NB4 (cell line): ENCODE results near the gene FOXRED2.

Experiments used
- MAX ChIP-seq: IDR thresholded peaks from 2 replicates; pipeline ENCODE4 v1.6.1; 2011; ENCODE audit warnings: low read depth, low read length
- MYC ChIP-seq: IDR thresholded peaks from 2 replicates; pipeline ENCODE4 v1.6.1; 2011; ENCODE audit warnings: low read depth, low read length
- POLR2A ChIP-seq: IDR thresholded peaks from 2 replicates; pipeline ENCODE4 v1.6.1; 2011; ENCODE audit warnings: mild to moderate bottlenecking; ENCODE audit not compliant: insufficient read length; ENCODE audit errors: extremely low read depth
- TF ChIP-seq, protein P1 (sequence below): IDR thresholded peaks from one replicate; pipeline ENCODE4 v1.5.1; 2012; ENCODE audit warnings: low read depth, low read length

DNA sequence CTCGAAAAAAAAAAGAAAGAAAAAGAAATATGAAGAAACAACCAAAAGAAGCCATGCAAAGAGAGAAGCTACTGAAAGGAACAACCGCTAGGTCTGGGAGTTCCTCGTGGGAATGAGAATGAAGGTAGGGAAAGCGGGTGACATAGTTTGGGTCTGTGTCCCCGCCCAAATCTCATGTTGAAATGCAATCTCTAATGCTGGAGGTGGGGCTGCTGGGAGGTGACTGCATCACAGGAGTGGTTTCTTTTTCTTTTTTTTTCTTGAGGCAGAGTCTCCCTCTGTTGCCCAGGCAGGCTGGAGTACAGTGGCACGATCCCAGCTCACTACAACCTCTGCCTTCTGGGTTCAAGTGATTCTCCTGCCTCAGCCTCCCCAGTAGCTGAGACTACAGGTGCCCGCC lies 15.7 kb downstream of the FOXRED2 start:
- no peak for TF ChIP-seq POLR2A
- TF ChIP-seq, protein P1, sequence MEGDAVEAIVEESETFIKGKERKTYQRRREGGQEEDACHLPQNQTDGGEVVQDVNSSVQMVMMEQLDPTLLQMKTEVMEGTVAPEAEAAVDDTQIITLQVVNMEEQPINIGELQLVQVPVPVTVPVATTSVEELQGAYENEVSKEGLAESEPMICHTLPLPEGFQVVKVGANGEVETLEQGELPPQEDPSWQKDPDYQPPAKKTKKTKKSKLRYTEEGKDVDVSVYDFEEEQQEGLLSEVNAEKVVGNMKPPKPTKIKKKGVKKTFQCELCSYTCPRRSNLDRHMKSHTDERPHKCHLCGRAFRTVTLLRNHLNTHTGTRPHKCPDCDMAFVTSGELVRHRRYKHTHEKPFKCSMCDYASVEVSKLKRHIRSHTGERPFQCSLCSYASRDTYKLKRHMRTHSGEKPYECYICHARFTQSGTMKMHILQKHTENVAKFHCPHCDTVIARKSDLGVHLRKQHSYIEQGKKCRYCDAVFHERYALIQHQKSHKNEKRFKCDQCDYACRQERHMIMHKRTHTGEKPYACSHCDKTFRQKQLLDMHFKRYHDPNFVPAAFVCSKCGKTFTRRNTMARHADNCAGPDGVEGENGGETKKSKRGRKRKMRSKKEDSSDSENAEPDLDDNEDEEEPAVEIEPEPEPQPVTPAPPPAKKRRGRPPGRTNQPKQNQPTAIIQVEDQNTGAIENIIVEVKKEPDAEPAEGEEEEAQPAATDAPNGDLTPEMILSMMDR, result no peak
- no peak for TF ChIP-seq MYC
- no peak for TF ChIP-seq MAX
